Ovary (tissue), 9 donors: ENCODE data around the gene SMIM3. TPM values are rescaled to one million over a fixed set of nuclear protein-coding genes. Genes with fewer than 3 reads are reported as not detected.

Experiments used
- DNase-seq, 5 donors: peaks; one replicate each; pipeline ENCODE4 v3.0.0-alpha.2; 2019 to 2020
- H3K27ac ChIP-seq, 2 donors: fragments of 200-600 bp; one replicate each; pipeline versions ENCODE4 v1.5.1 to v1.8.0; 2019 to 2022
- H3K27me3 ChIP-seq: fragments of 200-600 bp; one replicate; pipeline ENCODE4 v1.8.0; 2022
- H3K36me3 ChIP-seq: fragments of 200-600 bp; sonication (generic); one replicate; pipeline ENCODE4 v1.5.1; 2019
- H3K4me1 ChIP-seq: one replicate; pipeline ENCODE4 v1.8.1; 2013; ENCODE audit warnings: mild to moderate bottlenecking, moderate library complexity; ENCODE audit not compliant: insufficient read depth
- H3K4me3 ChIP-seq: fragments of 200-600 bp; sonication (generic); one replicate; pipeline ENCODE4 v1.5.1; 2017
- H3K9me3 ChIP-seq, 2 donors: fragments of 200-600 bp in 1 of 2; sonication (generic) in 1 of 2; one replicate each; pipeline versions ENCODE4 v1.5.1 to v1.8.1; 2013 to 2019; ENCODE audit warnings: mild to moderate bottlenecking in 1 of 2, moderate library complexity in 1 of 2
- CTCF ChIP-seq, 3 donors: fragments of 450-650 bp in 2 of 3; fragments of 200-600 bp in 1 of 3; IDR thresholded peaks; one replicate each; pipeline versions ENCODE4 v1.5.1 to v1.8.0; 2016 to 2022; ENCODE audit warnings: antibody characterized with exemption in 3 of 3, mild to moderate bottlenecking in 1 of 3
- EP300 ChIP-seq: sonication (generic); formaldehyde crosslinking; IDR thresholded peaks from one replicate; pipeline ENCODE4 v1.6.1; 2017; ENCODE audit warnings: antibody characterized with exemption
- POLR2A ChIP-seq: fragments of 450-650 bp; IDR thresholded peaks from one replicate; pipeline ENCODE4 v1.6.1; 2017; ENCODE audit warnings: antibody characterized with exemption, mild to moderate bottlenecking, moderate library complexity
- WGBS, 3 donors: extraction: QIAGEN DNeasy Blood & Tissue Kit in 1 of 3; methylation state at CpG; one replicate each; pipeline versions ENCODE4 v1.1.5 to v1.1.7; 2013 to 2017; 5-methylcytosine and 5-hydroxymethylcytosine counted together
- intact Hi-C, 4 donors: fragments of 100-400 bp; cut with DNase I; formaldehyde crosslinking; loops; one replicate each; pipeline versions ENCODE4 v1.11.0 to v1.15.1; 2022 to 2023
- polyA plus RNA-seq, 2 donors: library from polyadenylated mRNA; stranded (reverse); fragments of 200-250 nt in 1 of 2; fragments of 350-450 nt in 1 of 2; fragmentation: Illumina TruSeq in 1 of 2; extraction: RNeasy Lipid Tissue Mini Kit (QIAGEN cat#74804) in 1 of 2; gene quantifications; one replicate each; pipeline ENCODE4 v1.2.3, GENCODE V29; 2013 to 2014
- total RNA-seq, 7 donors: library from RNA; depleted of rRNA in 2 of 7; stranded (reverse); fragments of >200 nt in 2 of 7; fragmentation: NEBNext Ultra II Directional in 3 of 7; extraction: Animal tissue kit (Norgen Biotek cat#: 25700) in 3 of 7; gene quantifications; one replicate each; pipeline versions ENCODE4 v1.1.0 to v1.2.4, GENCODE V29; 2016 to 2023
- donor health status: DM: no; HTN: no; CAD: no; lungs with moderate emphysema.
- donor health status: DM: no; HTN: no; CAD: no.
- donor health status: Bipolar disorder and iron deficiency.
- donor health status: DM: yes; HTN: yes; CAD: no.
- donor health status: DM: no; HTN: no; CAD: no.
- donor health status: DM: yes; HTN: yes; CAD: no.

SMIM3 gene
- total and polyA plus RNA-seq, 9 donors, result 14.7 to 33.6 (median 20.9) TPM

- H3K36me3 ChIP-seq, result no peaks in the 10 kb centered on the region
- TF ChIP-seq POLR2A, result no peak
- no peak for TF ChIP-seq EP300
- no peak for TF ChIP-seq CTCF (IDR thresholded peaks at IDR 0.05)
- H3K27ac ChIP-seq, result peak overlapping the region; percentile 84 to 89
- 6 to 8% (median 7%) methylated on average over 7 of the region's 7 CpGs for WGBS, 3 donors
- H3K27me3 ChIP-seq, result no peaks in the 10 kb centered on the region
- peak overlapping the region; percentile 83 for H3K4me3 ChIP-seq
- H3K9me3 ChIP-seq, result no peaks in the 10 kb centered on the region
- peaks cover 26% of the 10 kb centered on the region for H3K4me1 ChIP-seq
- DNase-seq, result peak in 1 of 5 donors; percentile 29
- intact Hi-C loops, result no loop called here
Measured at GRCh38 chr5:150778088-150778516, 455 bp upstream of the SMIM3 start.

- H3K9me3 ChIP-seq, result no peaks in the 10 kb centered on the region
- peaks cover 28% of the 10 kb centered on the region for H3K4me1 ChIP-seq
- TF ChIP-seq POLR2A (peak; percentile 11), CTCF (IDR thresholded peaks at IDR 0.05) (no peak)
Measured at GRCh38 chr5:150779397-150780186, 1.0 kb downstream of the SMIM3 start.

GRCh38 chr5:150780187-150780692, 1.7 kb downstream of the SMIM3 start:
- WGBS, 3 donors, result 58 to 65% (median 62%) methylated on average over 6 of the region's 6 CpGs
- DNase-seq, result peak in 2 of 5 donors; percentile 28 to 39
- Histone ChIP-seq H3K4me3 (peak overlapping the region; percentile 83), H3K9me3 (no peaks in the 10 kb centered on the region), H3K36me3 (no peaks in the 10 kb centered on the region), H3K4me1 (peaks cover 28% of the 10 kb centered on the region), H3K27me3 (no peaks in the 10 kb centered on the region), H3K27ac (peak overlapping the region; percentile 38 to 89)
- intact Hi-C loops, result loop anchor here in 1 of 4 donors (10.0 kb wide), 1 partner anchor 225 kb away; no protein-coding TSS in a partner anchor
- TF ChIP-seq EP300 (peak; percentile 22), POLR2A (no peak)

More at GRCh38 chr5:150779397-150780186, 1.0 kb downstream of the SMIM3 start:
- intact Hi-C loops, result loop anchor here in 1 of 4 donors (10.0 kb wide), 1 partner anchor 225 kb away; no protein-coding TSS in a partner anchor
- Histone ChIP-seq H3K27me3 (no peaks in the 10 kb centered on the region), H3K4me3 (peak overlapping the region; percentile 83), H3K27ac (peak overlapping the region; percentile 84 to 89), H3K36me3 (no peaks in the 10 kb centered on the region)
- no peak for DNase-seq
- WGBS, 3 donors, result 47 to 56% (median 54%) methylated on average over 13 of the region's 13 CpGs

GRCh38 chr5:150780816-150781221, 2.3 kb downstream of the SMIM3 start:
- no peak for TF ChIP-seq EP300
- no peak for TF ChIP-seq CTCF (IDR thresholded peaks at IDR 0.05)
- TF ChIP-seq POLR2A, result no peak
- intact Hi-C loops, result loop anchor here in 1 of 4 donors (10.0 kb wide), 1 partner anchor 226 kb away; no protein-coding TSS in a partner anchor
- peak overlapping the region; percentile 14 to 89 for H3K27ac ChIP-seq
- H3K4me3 ChIP-seq, result no peak overlapping the region
- peaks cover 28% of the 10 kb centered on the region for H3K4me1 ChIP-seq
- H3K9me3 ChIP-seq, result no peaks in the 10 kb centered on the region
- no peaks in the 10 kb centered on the region for H3K27me3 ChIP-seq
- 88 to 92% (median 89%) methylated on average over 5 of the region's 5 CpGs for WGBS, 3 donors
- no peaks in the 10 kb centered on the region for H3K36me3 ChIP-seq
- DNase-seq, result no peak
